Vagina (tissue), 2 donors: ENCODE measurements around the gene PLAC9. TPM values are rescaled to one million over a fixed set of nuclear protein-coding genes. Genes with fewer than 3 reads are reported as not detected.
A peak's percentile ranks its signal among the peaks of the same experiment; 100 is the strongest.
"Not testable (repeated sequence)": the region's sequence is repeated elsewhere in the genome, so short reads cannot be mapped to it uniquely, and the experiment has no call there.

ENCODE experiments used
- DNase-seq, 2 donors: peaks; one replicate each; pipeline ENCODE4 v3.0.0-alpha.2; 2017; ENCODE audit errors: extremely low spot score in 2 of 2
- H3K27ac ChIP-seq: fragments of 200-600 bp; sonication (generic); one replicate; pipeline ENCODE4 v1.5.1; 2019
- H3K27me3 ChIP-seq: fragments of 200-600 bp; sonication (generic); one replicate; pipeline ENCODE4 v1.5.1; 2019
- H3K36me3 ChIP-seq, 2 donors: fragments of 200-600 bp; sonication (generic); one replicate each; pipeline ENCODE4 v1.5.1; 2017 to 2019
- H3K4me1 ChIP-seq: fragments of 200-600 bp; sonication (generic); one replicate; pipeline ENCODE4 v1.5.1; 2019
- H3K4me3 ChIP-seq, 2 donors: fragments of 200-600 bp; sonication (generic); 1 replicate in 1 of 2; 2 replicates in 1 of 2; pipeline ENCODE4 v1.5.1; 2016 to 2019
- H3K9me3 ChIP-seq: fragments of 200-600 bp; sonication (generic); one replicate; pipeline ENCODE4 v1.5.1; 2019
- CTCF ChIP-seq, 3 experiments: fragments of 450-650 bp in 2 of 3; fragments of 200-600 bp in 1 of 3; sonication (generic) in 1 of 3; IDR thresholded peaks; one replicate each; pipeline ENCODE4 v1.5.1; 2017 to 2019; ENCODE audit warnings: antibody characterized with exemption in 3 of 3, mild to moderate bottlenecking in 2 of 3, moderate library complexity in 2 of 3
- POLR2A ChIP-seq, 2 donors: fragments of 450-650 bp; IDR thresholded peaks; one replicate each; pipeline ENCODE4 v1.6.1; 2017; ENCODE audit warnings: antibody characterized with exemption in 2 of 2, mild to moderate bottlenecking in 2 of 2, moderate library complexity in 2 of 2
- POLR2AphosphoS5 ChIP-seq, 2 donors: sonication (generic); formaldehyde crosslinking; IDR thresholded peaks; one replicate each; pipeline ENCODE4 v1.9.0; 2017; ENCODE audit warnings: antibody characterized with exemption in 2 of 2, mild to moderate bottlenecking in 2 of 2, low read depth in 1 of 2; ENCODE audit not compliant: insufficient read depth in 1 of 2
- intact Hi-C: fragments of 100-400 bp; cut with DNase I; formaldehyde crosslinking; loops from one replicate; pipeline ENCODE4 v1.15.1; 2023
- total RNA-seq: library from RNA; depleted of rRNA; stranded (reverse); fragments of >200 nt; gene quantifications from one replicate; pipeline ENCODE4 v1.2.3, GENCODE V29; 2016

The PLAC9 gene
- total RNA-seq, result 61.4 TPM

- H3K27me3 ChIP-seq, result no peaks in the 10 kb centered on the region
- TF ChIP-seq POLR2AphosphoS5 (IDR thresholded peaks at IDR 0.05; ENCODE audit: insufficient read depth in 1 of 2, low read depth in 1 of 2), result peak in 1 of 2 donors; percentile 19
- no peak for TF ChIP-seq CTCF (IDR thresholded peaks at IDR 0.05)
- H3K27ac ChIP-seq, result peak within 1 kb of the TSS; percentile 85
- peak within 1 kb of the TSS; percentile 52 to 67 for H3K4me3 ChIP-seq
- DNase-seq, result no peak
- intact Hi-C loops, result loop anchor here (10.0 kb wide), 1 partner anchor 68 kb away; no protein-coding TSS in a partner anchor
- no peaks in the 10 kb centered on the region for H3K9me3 ChIP-seq
- H3K4me1 ChIP-seq, result peaks cover 33% of the 10 kb centered on the region
- no peaks in the 10 kb centered on the region for H3K36me3 ChIP-seq
Measured at GRCh38 chr10:80132299-80133139, at the start of gene PLAC9. TSS of gene PLAC9 (plus strand) at chr10:80132730. CDS start at chr10:80132763, 33 bp downstream.

GRCh38 chr10:80090121-80090520, 42.4 kb upstream of the PLAC9 start:
- Histone ChIP-seq H3K27ac (no peak overlapping the region), H3K9me3 (no peaks in the 10 kb centered on the region), H3K36me3 (no peaks in the 10 kb centered on the region), H3K27me3 (no peaks in the 10 kb centered on the region), H3K4me3 (no peak overlapping the region), H3K4me1 (no peaks in the 10 kb centered on the region)
- no peak for DNase-seq
- intact Hi-C loops, result no loop called here
- no peak for TF ChIP-seq POLR2AphosphoS5 (IDR thresholded peaks at IDR 0.05; ENCODE audit: insufficient read depth in 1 of 2, low read depth in 1 of 2)

GRCh38 chr10:80094231-80094630, 38.3 kb upstream of the PLAC9 start:
- H3K27me3 ChIP-seq, result no peaks in the 10 kb centered on the region
- TF ChIP-seq POLR2A (IDR thresholded peaks at IDR 0.05) (no peak), CTCF (IDR thresholded peaks at IDR 0.05) (no peak)
- no peak overlapping the region for H3K4me3 ChIP-seq
- H3K9me3 ChIP-seq, result no peaks in the 10 kb centered on the region
- DNase-seq, result no peak
- no peaks in the 10 kb centered on the region for H3K36me3 ChIP-seq
- H3K27ac ChIP-seq, result no peak overlapping the region
- intact Hi-C loops, result no loop called here
- H3K4me1 ChIP-seq, result no peaks in the 10 kb centered on the region

GRCh38 chr10:80098272-80098671, 34.3 kb upstream of the PLAC9 start:
- H3K27ac ChIP-seq, H3K36me3 ChIP-seq, H3K27me3 ChIP-seq, H3K4me3 ChIP-seq, H3K9me3 ChIP-seq, H3K4me1 ChIP-seq, intact Hi-C loops, DNase-seq: not testable (repeated sequence)

GRCh38 chr10:80099295-80099694, 33.2 kb upstream of the PLAC9 start:
- H3K4me3 ChIP-seq, DNase-seq, intact Hi-C loops: not testable (repeated sequence)

GRCh38 chr10:80100116-80100515, 32.4 kb upstream of the PLAC9 start:
- no peaks in the 10 kb centered on the region for H3K9me3 ChIP-seq
- no peak overlapping the region for H3K4me3 ChIP-seq
- no peak overlapping the region for H3K27ac ChIP-seq
- no peaks in the 10 kb centered on the region for H3K36me3 ChIP-seq
- peaks cover 4% of the 10 kb centered on the region for H3K4me1 ChIP-seq
- TF ChIP-seq POLR2A (IDR thresholded peaks at IDR 0.05) (no peak), CTCF (IDR thresholded peaks at IDR 0.05) (no peak), POLR2AphosphoS5 (IDR thresholded peaks at IDR 0.05; ENCODE audit: insufficient read depth in 1 of 2, low read depth in 1 of 2) (no peak)
- DNase-seq, result no peak
- H3K27me3 ChIP-seq, result no peaks in the 10 kb centered on the region
- intact Hi-C loops, result no loop called here

More at GRCh38 chr10:80099295-80099694, 33.2 kb upstream of the PLAC9 start:
- not testable (repeated sequence) for H3K27me3 ChIP-seq, H3K9me3 ChIP-seq, H3K4me1 ChIP-seq, H3K27ac ChIP-seq, H3K36me3 ChIP-seq
